Stimulated activated CD8-positive, alpha-beta memory T cell treated with anti-CD3 and anti-CD28 coated beads, Interleukin-15, amount 100 ng/mL, for 4 hours (primary cell): ENCODE data around the gene SPNS1.

Experiments used
- DNase-seq, 2 donors: peaks; one replicate each; pipeline ENCODE4 v3.0.0-alpha.2; 2020; ENCODE audit warnings: low read depth in 2 of 2

Gene SPNS1

DNA sequence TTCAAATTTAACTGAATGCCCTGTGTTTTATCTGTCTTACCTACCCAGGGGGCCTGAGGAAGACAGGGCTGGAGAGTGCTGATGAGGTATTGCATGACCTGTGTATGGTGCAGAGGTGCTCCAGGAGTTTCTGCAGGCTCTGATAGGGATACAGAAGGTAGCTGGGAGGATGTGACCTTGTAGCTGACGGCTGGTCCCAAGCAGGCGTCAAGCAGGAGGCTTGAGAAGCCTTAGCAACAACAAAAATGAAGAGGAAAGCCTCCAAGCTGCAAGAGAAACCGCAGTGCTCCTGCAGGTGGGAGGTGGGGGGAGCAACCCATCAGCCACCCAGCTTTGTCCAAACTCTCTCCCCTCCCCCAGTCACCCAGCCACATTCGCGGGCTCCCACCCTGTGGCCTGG is 50.6 kb downstream of the SPNS1 start:
- no peak for DNase-seq

DNA sequence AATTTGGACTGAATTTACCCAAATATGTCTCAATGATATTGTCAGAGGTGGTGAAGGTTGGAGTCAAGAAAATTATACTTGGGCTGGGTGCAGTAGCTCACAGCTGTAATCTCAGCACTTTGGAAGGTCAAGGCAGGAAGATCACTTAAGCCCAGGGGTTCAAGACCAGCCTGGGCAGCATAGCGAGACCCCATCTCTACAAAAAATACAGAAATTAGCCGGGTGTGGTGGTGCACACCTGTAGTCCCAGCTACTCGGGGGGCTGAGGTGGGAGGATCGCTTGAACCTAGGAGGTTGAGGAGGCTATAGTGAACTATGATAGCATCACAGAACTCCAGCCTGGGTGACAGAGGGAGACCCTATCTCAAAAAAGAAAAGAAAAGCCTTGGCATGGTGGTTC is 51.2 kb downstream of the SPNS1 start:
- DNase-seq = no peak

DNA sequence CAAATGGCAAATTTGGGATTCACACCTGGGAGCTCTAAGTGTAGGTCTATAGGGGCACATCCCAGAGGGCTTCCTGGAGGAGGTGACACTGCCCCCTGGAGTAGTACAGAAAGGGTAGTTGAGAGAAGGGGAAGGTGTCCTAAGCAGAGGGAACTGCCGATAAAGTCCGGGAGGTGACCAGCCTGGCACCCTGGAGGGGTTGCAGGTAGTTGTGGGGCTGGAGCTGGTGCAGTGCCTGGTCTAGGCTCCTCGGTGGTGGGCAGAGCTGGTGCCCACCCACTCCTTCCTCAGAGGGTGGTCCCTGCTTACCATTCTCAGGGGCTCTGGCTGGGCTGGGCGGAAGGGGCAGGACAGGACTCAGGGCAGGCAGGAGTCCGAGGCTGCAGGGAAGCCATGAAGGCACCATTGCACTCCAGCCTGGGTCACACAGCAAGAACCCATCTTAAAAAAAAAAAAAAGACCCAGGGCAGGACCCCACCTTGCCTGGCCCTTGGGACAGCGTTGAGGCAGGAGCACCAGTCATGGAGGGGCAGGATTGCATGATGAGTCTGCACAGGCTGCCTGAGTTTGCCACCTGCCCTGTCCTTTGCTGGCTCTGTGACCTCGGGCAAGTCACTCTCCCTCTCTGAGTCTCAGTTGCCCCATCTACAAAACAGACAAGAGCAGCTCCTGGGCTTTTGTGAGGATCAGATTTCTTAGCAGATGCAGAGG is 54.0 kb downstream of the SPNS1 start:
- no peak for DNase-seq

DNA sequence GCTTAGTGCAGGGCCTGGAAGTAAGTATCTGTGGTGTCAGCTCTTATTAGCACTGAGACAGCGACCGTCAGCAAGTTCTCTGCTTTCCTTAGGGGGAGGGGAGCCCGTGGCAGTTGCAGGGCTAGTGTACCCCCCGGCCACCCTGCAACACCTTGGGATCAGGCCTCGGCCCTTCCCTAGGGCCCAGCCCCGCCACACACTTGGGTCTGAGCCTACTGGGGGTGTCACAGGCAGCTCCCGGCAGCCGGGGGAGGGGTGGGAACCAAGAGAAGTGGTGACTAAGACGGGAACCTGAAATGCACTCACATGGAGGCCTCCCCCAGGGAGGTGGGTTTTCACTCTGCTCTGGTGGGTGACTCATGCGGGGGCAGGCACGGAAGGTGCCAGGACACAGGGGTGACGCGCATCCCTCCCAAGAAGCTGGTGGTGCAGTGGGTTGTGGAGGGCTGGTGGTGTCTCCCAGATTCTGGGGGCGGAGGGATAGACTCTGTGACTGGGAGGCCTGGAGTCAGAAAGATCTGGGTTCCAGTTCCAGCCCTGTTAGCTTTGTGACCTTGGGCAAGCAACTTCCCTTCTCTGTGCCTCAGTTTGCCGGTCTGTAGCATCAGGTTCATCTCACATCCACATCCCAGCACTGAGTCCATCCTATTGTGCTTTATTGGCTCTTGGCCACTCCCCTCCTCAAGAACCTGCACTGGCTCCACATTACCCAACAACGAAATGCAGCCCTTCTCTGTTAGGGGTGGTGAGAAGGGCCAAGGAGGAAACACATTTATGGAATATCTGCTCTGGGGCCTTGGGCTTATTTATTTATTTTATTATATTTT is 54.8 kb downstream of the SPNS1 start:
- peak; percentile 79 to 88 for DNase-seq

DNA sequence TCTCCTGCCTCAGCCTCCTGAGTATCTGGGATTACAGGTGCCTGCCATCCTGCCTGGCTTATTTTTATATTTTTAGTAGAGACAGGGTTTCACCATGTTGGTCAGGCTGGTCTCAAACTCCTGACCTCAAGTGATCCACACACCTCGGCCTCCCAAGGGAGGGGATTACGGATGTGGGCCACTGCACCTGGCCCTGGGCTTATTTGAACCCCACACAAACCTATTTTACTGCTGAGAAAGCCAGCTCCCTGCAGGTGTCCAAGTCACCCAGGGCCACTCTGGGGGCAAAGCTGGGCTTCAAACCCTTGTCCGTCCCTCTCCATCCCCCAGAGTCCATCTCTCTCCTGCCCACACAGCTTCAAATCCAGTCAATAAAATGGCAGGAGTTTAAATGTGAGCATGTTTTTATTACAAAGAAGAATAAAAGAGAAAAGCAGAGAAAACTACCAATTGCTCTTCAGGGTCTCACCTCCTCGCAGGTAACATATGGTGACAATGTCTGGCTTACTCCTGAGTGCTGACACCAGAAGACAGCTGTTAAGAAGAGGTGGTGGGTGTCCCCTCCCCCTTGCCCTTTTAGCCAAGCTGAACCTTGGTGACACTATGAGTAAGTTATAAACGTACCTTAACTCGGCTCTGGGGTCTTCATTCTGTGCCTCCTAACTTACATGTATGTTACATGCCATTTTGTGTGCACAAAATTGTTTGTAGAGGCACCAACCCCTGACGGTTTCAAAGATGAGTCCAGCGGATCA is 55.7 kb downstream of the SPNS1 start:
- DNase-seq = no peak
